OCI-LY3 (cell line): ENCODE data around the gene SMIM8.

ENCODE experiments used
- H2AFZ ChIP-seq: fragments of 200-600, 300-600 bp; shearing (Covaris generic); 2 replicates; pipeline ENCODE4 v1.6.0; 2014; ENCODE audit warnings: antibody characterized with exemption, low read depth, low read length
- H3K27ac ChIP-seq: fragments of 200-600, 300-600 bp; sonication (generic); 2 replicates; pipeline ENCODE4 v1.5.1; 2014; ENCODE audit warnings: mild to moderate bottlenecking, low read length, moderate library complexity, mixed read lengths
- H3K27me3 ChIP-seq: fragments of 200-600, 300-600 bp; sonication (generic); 2 replicates; pipeline ENCODE4 v1.6.1; 2014; ENCODE audit warnings: low read depth, low read length, mixed read lengths
- H3K36me3 ChIP-seq: fragments of 200-600, 300-600 bp; sonication (generic); replicated peaks from 2 replicates; pipeline ENCODE3; 2014; ENCODE audit warnings: low read depth, low read length, mixed read lengths
- H3K4me1 ChIP-seq: fragments of 300-600, 200-600 bp; sonication (generic); 2 replicates; pipeline ENCODE4 v1.6.1; 2014; ENCODE audit warnings: low read length, mixed read lengths
- H3K4me2 ChIP-seq: fragments of 200-600, 300-600 bp; sonication (generic); 2 replicates; pipeline ENCODE4 v1.6.1; 2014; ENCODE audit warnings: low read length, mixed read lengths
- H3K4me3 ChIP-seq: fragments of 300-600, 200-600 bp; sonication (generic); 2 replicates; pipeline ENCODE4 v1.5.1; 2014; ENCODE audit warnings: antibody characterized with exemption, mild to moderate bottlenecking, low read length, moderate library complexity
- H3K79me2 ChIP-seq: fragments of 300-600, 200-600 bp; shearing (Covaris generic); 2 replicates; pipeline ENCODE4 v1.6.1; 2014; ENCODE audit warnings: mild to moderate bottlenecking, low read length, mixed read lengths
- H3K9ac ChIP-seq: fragments of 300-600, 200-600 bp; shearing (Covaris generic); 2 replicates; pipeline ENCODE4 v1.6.0; 2014; ENCODE audit warnings: mild to moderate bottlenecking, low read length, moderate library complexity
- H3K9me3 ChIP-seq: fragments of 200-600, 300-600 bp; shearing (Covaris generic); 2 replicates; pipeline ENCODE4 v1.6.1; 2014; ENCODE audit warnings: low read length, mixed read lengths; ENCODE audit not compliant: insufficient read depth
- H4K20me1 ChIP-seq: fragments of 200-600, 300-600 bp; sonication (generic); 2 replicates; pipeline ENCODE4 v1.6.1; 2016; ENCODE audit warnings: low read length, mixed read lengths; ENCODE audit not compliant: insufficient read depth
- EZH2phosphoT487 ChIP-seq: fragments of 200-600 bp; shearing (Covaris generic); IDR thresholded peaks from 2 replicates; pipeline ENCODE4 v1.6.1; 2018; ENCODE audit warnings: antibody characterized with exemption, mixed run types, low read depth
- TF ChIP-seq, protein P1 (sequence below): fragments of 200-600, 300-600 bp; sonication (generic); IDR thresholded peaks from 2 replicates; pipeline ENCODE4 v1.5.1; 2014; ENCODE audit warnings: antibody characterized with exemption, low read length, low read depth

SMIM8 gene

DNA sequence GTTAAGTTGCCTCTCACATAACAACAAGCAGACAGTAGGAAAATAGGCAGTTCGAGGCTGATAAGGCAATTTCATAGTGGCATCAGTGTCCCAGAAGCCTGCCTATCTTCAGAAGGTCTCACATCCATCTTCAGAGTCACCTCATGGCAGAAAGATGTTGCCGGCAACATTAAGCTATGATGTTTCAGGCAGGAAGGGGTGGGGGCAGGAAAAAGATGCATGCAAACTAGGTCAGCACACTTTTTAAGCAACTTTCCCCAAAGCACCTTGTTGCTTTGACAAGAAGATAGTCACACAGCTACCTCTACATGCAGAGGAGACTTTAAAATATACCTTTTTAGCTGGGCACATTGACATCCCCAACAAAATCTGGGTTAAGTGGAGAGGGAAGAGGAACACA lies 43.2 kb upstream of the SMIM8 start:
- Histone ChIP-seq H3K9me3 (no peaks in the 10 kb centered on the region), H3K79me2 (no peaks in the 10 kb centered on the region), H3K4me1 (no peaks in the 10 kb centered on the region), H4K20me1 (no peaks in the 10 kb centered on the region), H3K4me3 (no peak overlapping the region), H3K4me2 (no peak overlapping the region), H3K27me3 (no peaks in the 10 kb centered on the region), H3K9ac (no peak overlapping the region), H3K36me3 (no peaks in the 10 kb centered on the region), H2AFZ (no peak overlapping the region), H3K27ac (no peak overlapping the region)
- no peak for TF ChIP-seq EZH2phosphoT487
- TF ChIP-seq, protein P1, sequence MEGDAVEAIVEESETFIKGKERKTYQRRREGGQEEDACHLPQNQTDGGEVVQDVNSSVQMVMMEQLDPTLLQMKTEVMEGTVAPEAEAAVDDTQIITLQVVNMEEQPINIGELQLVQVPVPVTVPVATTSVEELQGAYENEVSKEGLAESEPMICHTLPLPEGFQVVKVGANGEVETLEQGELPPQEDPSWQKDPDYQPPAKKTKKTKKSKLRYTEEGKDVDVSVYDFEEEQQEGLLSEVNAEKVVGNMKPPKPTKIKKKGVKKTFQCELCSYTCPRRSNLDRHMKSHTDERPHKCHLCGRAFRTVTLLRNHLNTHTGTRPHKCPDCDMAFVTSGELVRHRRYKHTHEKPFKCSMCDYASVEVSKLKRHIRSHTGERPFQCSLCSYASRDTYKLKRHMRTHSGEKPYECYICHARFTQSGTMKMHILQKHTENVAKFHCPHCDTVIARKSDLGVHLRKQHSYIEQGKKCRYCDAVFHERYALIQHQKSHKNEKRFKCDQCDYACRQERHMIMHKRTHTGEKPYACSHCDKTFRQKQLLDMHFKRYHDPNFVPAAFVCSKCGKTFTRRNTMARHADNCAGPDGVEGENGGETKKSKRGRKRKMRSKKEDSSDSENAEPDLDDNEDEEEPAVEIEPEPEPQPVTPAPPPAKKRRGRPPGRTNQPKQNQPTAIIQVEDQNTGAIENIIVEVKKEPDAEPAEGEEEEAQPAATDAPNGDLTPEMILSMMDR: no peak

DNA sequence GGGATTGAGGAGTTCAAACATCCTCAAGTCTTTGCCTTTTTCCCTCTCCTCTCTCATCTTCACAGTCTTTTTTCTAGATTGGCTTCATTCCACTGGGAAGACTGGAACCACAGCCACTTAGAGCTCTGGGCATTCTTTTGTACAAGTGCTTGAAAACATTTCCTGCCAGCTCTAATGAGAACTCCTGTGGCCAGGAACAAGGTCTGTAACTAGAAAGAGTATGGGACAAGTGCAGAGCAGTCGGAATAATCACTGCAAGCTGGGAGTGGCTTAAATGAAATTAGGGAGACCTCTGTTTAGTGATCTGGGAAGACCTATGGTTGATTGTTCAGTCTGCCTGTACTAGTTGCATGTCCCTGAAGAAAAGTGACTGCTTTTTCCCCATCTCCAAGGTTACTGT lies 41.0 kb upstream of the SMIM8 start:
- Histone ChIP-seq H3K9ac (no peak overlapping the region), H2AFZ (no peak overlapping the region), H3K27me3 (no peaks in the 10 kb centered on the region), H3K4me2 (no peak overlapping the region), H3K9me3 (no peaks in the 10 kb centered on the region), H3K4me1 (no peaks in the 10 kb centered on the region), H3K79me2 (no peaks in the 10 kb centered on the region), H3K36me3 (no peaks in the 10 kb centered on the region), H3K4me3 (no peak overlapping the region), H4K20me1 (no peaks in the 10 kb centered on the region), H3K27ac (no peak overlapping the region)
- no peak for TF ChIP-seq EZH2phosphoT487

DNA sequence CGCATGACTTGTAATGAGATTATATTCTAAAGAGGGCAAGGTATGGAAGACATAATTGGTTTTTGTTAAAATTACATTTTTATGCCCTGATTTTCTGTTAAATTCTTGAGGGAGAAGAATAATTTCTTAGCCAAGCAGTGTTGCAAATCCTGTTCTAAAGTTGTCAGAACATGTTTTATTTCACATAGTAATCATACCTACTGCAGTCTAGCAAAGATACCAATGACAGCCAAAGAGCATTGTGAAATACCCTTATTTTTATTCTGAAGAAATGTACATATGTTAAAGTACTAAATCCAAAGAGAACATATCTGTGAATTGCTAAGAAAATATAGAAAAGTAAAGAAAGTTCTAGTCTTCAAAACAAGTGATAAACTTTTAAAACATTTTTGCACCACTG lies 39.6 kb upstream of the SMIM8 start:
- H3K36me3 ChIP-seq: no peaks in the 10 kb centered on the region
- no peaks in the 10 kb centered on the region for H3K79me2 ChIP-seq
- no peaks in the 10 kb centered on the region for H3K27me3 ChIP-seq
- no peak overlapping the region for H3K4me3 ChIP-seq
- H3K27ac ChIP-seq: no peak overlapping the region
- no peak overlapping the region for H2AFZ ChIP-seq
- no peaks in the 10 kb centered on the region for H3K4me1 ChIP-seq
- H4K20me1 ChIP-seq: no peaks in the 10 kb centered on the region
- no peaks in the 10 kb centered on the region for H3K9me3 ChIP-seq
- no peak overlapping the region for H3K9ac ChIP-seq
- H3K4me2 ChIP-seq: no peak overlapping the region
- TF ChIP-seq EZH2phosphoT487: no peak
- TF ChIP-seq, protein P1: no peak

DNA sequence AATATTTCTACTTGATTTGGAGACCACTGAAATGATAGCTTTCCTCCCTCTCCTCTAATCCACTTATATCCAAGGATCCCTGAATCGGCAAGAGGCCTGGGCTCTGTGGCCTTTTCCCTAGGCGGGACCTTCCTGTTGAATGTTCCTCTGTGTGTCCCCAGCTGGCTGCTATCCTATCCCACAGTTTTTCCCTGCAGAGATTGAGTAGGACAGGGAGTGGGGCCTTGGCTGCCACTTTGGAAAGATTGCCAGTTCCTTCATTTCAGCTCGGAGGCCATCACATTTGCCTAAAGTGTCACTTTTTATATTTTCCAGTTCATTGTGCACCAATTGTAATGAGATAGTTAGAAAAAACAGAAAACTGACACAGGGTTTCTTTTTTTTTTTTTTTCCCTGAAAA lies 38.9 kb upstream of the SMIM8 start:
- Histone ChIP-seq H4K20me1 (no peaks in the 10 kb centered on the region), H3K4me1 (no peaks in the 10 kb centered on the region), H2AFZ (no peak overlapping the region), H3K4me2 (no peak overlapping the region), H3K9me3 (no peaks in the 10 kb centered on the region), H3K79me2 (no peaks in the 10 kb centered on the region), H3K9ac (no peak overlapping the region), H3K4me3 (no peak overlapping the region), H3K27ac (no peak overlapping the region), H3K36me3 (no peaks in the 10 kb centered on the region), H3K27me3 (no peaks in the 10 kb centered on the region)
- TF ChIP-seq, protein P1: no peak
- no peak for TF ChIP-seq EZH2phosphoT487

DNA sequence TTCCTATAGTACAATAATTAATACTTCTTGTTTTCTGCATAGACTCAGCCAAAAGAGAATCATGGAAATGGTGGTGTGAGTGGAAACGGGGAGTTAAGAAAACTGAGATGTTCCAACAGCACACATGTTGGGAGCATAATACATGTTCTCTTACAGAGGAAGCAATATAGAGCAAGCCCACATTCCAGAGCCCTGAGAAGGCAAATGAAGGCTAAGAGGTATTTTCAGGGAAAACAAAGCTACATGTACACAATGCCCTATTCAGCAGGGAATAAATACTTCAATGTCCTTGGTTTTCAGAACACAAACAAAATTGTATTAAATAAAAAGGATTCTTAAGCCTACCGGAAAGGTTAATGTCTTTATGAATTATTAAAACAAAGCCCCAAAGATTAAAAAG lies 35.1 kb upstream of the SMIM8 start:
- no peak overlapping the region for H2AFZ ChIP-seq
- H3K9ac ChIP-seq: no peak overlapping the region
- no peak overlapping the region for H3K4me2 ChIP-seq
- H3K79me2 ChIP-seq: no peaks in the 10 kb centered on the region
- TF ChIP-seq EZH2phosphoT487: no peak
- TF ChIP-seq, protein P1: no peak
- no peaks in the 10 kb centered on the region for H3K27me3 ChIP-seq
- no peaks in the 10 kb centered on the region for H3K9me3 ChIP-seq
- no peaks in the 10 kb centered on the region for H4K20me1 ChIP-seq
- no peaks in the 10 kb centered on the region for H3K36me3 ChIP-seq
- H3K4me1 ChIP-seq: no peaks in the 10 kb centered on the region
- no peak overlapping the region for H3K4me3 ChIP-seq
- H3K27ac ChIP-seq: no peak overlapping the region
